ENCODE results near the gene NDFIP2.
"Not testable (repeated sequence)": the region's sequence is repeated elsewhere in the genome, so short reads cannot be mapped to it uniquely, and the experiment has no call there.

Gene NDFIP2

GRCh38 chr13:79531542-79532254 is 50.7 kb downstream of the NDFIP2 start:
- DNase-seq (ENCODE audit: low read depth in 1 of 2, low spot score in 1 of 2): no peak

DNA sequence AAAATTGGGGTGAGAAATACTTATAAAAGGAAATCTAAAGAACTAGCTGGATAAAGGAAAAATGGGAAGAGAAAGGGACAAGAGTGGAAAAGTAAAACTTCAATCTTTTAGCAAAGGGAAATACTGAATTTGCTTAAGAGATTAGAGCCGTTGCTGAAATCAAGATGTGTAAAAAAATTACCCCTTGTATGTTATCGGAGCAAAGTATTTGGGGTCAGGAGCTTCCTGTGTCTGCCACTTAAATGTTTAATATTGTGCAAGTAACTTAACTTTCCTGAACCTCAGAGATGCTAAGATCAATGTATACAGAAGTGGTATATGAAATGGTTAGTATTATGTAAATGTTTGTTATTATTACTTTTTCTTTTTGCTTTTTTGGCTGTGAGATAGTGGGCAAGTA is 51.6 kb downstream of the NDFIP2 start:
- DNase-seq (ENCODE audit: low read depth in 1 of 2, low spot score in 1 of 2): no peak

GRCh38 chr13:79533781-79534400 is 52.9 kb downstream of the NDFIP2 start:
- DNase-seq (ENCODE audit: low read depth in 1 of 2, low spot score in 1 of 2): no peak

GRCh38 chr13:79534596-79534995 is 53.6 kb downstream of the NDFIP2 start:
- DNase-seq (ENCODE audit: low read depth in 1 of 2, low spot score in 1 of 2): no peak

- DNase-seq (ENCODE audit: low read depth in 1 of 2, low spot score in 1 of 2): no peak
Measured at GRCh38 chr13:79538757-79539156, 57.8 kb downstream of the NDFIP2 start.

GRCh38 chr13:79540504-79540903 is 59.5 kb downstream of the NDFIP2 start:
- DNase-seq (ENCODE audit: low read depth in 1 of 2, low spot score in 1 of 2): no peak

DNA sequence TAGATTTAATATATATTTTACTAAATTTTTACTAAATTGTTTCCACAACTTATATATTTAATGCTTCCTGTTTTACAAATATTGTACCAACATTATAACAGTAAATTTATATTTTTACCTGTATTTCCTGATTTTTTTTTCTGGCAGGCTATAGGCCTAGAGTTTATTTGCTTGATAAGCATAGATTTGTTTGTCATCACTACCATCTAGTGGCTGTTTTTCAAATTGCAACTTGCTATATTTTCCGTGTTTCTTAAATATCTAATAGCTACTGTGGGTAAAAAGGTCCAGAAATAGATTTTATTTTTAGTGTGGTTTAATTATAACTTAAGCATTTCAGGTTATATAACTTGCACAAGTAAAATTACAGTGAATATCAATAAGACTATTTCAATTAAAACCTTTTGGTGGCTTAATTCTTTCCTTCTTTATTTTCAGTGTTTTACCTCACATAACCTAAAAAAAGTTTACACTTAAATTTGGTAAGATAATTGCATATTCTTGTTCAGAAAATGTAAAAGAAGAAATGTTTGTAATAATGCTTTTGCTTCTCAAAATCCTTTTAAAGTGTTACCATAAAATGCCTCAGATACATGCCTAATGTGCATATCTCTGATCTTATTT is 60.6 kb downstream of the NDFIP2 start:
- DNase-seq (ENCODE audit: low read depth in 1 of 2, low spot score in 1 of 2): no peak

- DNase-seq (ENCODE audit: low read depth in 1 of 2, low spot score in 1 of 2): no peak
Measured at GRCh38 chr13:79543883-79544282, 62.9 kb downstream of the NDFIP2 start.

- no peak for DNase-seq (ENCODE audit: low read depth in 1 of 2, low spot score in 1 of 2)
Measured at GRCh38 chr13:79547211-79548195, 66.5 kb downstream of the NDFIP2 start.

DNA sequence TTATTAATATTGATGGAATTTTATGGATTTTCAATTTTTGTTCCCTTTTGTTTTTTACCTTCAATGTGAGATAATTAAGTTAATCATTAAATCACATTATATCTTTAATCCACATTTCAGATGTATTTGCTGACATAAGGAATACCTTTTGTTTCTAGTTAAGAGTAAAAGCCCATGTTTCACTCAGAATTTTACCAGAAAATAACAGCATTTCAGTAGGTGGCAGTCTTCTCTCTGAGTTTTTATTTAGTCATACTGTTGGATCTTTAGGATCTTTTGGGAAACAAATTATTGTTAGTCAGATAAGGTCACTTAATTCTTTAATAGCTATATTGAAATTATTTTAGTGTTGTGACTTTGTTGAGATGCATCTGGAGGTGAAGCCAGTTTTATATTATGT is 67.9 kb downstream of the NDFIP2 start:
- DNase-seq (ENCODE audit: low read depth in 1 of 2, low spot score in 1 of 2): no peak

- DNase-seq (ENCODE audit: low read depth in 1 of 2, low spot score in 1 of 2): no peak
Measured at GRCh38 chr13:79549355-79550106, 68.6 kb downstream of the NDFIP2 start.

GRCh38 chr13:79557666-79558065 is 76.7 kb downstream of the NDFIP2 start:
- no peak for DNase-seq (ENCODE audit: low read depth in 1 of 2, low spot score in 1 of 2)

- no peak for DNase-seq (ENCODE audit: low read depth in 1 of 2, low spot score in 1 of 2)
Measured at GRCh38 chr13:79560954-79561353, 80.0 kb downstream of the NDFIP2 start.

GRCh38 chr13:79562557-79562956 is 81.6 kb downstream of the NDFIP2 start:
- DNase-seq (ENCODE audit: low read depth in 1 of 2, low spot score in 1 of 2): no peak

- DNase-seq (ENCODE audit: low read depth in 1 of 2, low spot score in 1 of 2): no peak
Measured at GRCh38 chr13:79566118-79566517, 85.2 kb downstream of the NDFIP2 start.

DNA sequence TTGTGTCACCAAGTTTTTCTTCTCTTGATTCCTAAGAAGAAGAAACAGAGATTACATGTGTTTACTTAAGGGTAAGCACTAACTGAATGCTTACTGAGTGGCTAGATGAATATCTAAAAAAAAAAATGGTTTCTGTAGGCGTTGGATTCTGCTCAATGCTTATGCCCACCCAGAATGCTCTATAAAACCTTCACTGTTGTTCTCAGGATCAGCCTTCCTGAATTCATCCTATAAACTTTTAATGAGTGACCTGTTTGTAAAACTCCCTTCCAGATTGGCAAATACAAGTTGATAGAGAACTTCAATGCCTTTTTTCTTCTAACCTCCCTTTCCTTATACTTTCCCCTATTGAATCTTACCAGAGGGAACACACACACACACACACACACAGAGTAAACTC is 90.2 kb downstream of the NDFIP2 start:
- DNase-seq (ENCODE audit: low read depth in 1 of 2, low spot score in 1 of 2): no peak

GRCh38 chr13:79573892-79574291 is 92.9 kb downstream of the NDFIP2 start:
- DNase-seq (ENCODE audit: low read depth in 1 of 2, low spot score in 1 of 2): not testable (repeated sequence)

GRCh38 chr13:79581870-79582315 is 100.9 kb downstream of the NDFIP2 start:
- no peak for DNase-seq (ENCODE audit: low read depth in 1 of 2, low spot score in 1 of 2)

DNA sequence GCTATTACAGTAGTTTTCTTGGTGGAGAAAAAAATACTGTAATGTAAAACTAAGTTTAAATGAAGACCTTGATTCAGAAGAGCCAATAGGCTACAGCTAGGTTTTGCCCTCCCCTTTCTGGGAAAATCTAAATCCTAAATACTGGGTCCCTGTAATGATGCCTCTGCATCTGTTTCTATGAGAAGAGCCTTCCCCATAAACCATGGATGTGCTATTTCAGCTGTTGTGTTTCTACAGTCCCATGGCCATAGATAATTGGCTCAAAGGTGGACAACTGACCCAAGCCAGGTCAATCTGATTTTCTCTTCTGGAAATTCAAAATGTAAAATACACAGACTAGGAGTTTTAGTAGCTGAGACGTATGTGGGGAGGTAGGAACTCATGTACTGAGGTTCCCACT is 101.9 kb downstream of the NDFIP2 start:
- DNase-seq (ENCODE audit: low read depth in 1 of 2, low spot score in 1 of 2): no peak

DNA sequence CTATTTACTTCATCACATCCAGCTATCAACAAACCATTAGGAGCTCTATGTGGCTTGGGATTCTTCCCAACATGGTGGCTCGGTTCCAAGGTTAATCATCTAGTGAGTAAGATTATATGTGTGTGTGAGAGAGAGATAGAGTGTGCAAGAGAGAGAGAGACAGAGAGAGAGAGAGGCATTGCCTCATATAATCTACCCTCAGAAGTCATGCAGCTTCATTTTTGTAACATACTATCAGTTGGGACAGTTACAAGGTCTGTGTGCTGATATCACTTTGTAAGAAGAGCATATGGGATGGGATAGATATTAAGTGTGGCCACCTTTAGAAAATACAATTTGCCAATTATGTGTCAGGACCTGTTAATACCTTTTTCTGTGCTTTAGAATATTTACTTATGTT is 104.1 kb downstream of the NDFIP2 start:
- no peak for DNase-seq (ENCODE audit: low read depth in 1 of 2, low spot score in 1 of 2)

Data from activated T-helper 1 cell treated with anti-CD3 and anti-CD28 coated beads, Interleukin-2, amount 50 U/mL, for 16 hours (primary cell).